HG02678 (cell line): Measurements from ENCODE around the gene PLOD2.
"Not testable (repeated sequence)": the region's sequence is repeated elsewhere in the genome, so short reads cannot be mapped to it uniquely, and the experiment has no call there.

Source experiments
- ATAC-seq: cut with Tn5 transposase; IDR thresholded peaks from one replicate; pipeline ENCODE4 v1.9.1; 2021; ENCODE audit warnings: mild to moderate bottlenecking, moderate library complexity; ENCODE audit not compliant: unreplicated experiment

Gene PLOD2

DNA sequence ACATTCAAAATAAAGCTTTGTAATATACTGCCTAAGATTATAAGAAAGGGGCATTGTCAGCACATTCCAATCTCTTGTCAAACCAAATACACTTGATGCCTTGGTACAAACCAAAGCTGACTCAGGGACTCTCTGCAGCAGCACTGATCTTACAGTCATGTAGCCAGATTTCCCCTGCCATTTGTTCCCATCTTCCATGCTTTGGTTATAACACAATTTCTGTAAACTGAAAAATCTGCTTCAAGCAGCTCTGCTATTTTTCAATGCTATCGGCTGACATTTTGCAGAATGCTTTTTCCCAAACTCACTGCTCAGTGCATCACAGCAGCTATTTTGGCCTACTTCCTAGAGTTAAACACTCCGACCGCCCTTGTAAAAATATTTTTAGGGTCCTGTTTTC is 18.2 kb downstream of the PLOD2 start:
- ATAC-seq = no peak

DNA sequence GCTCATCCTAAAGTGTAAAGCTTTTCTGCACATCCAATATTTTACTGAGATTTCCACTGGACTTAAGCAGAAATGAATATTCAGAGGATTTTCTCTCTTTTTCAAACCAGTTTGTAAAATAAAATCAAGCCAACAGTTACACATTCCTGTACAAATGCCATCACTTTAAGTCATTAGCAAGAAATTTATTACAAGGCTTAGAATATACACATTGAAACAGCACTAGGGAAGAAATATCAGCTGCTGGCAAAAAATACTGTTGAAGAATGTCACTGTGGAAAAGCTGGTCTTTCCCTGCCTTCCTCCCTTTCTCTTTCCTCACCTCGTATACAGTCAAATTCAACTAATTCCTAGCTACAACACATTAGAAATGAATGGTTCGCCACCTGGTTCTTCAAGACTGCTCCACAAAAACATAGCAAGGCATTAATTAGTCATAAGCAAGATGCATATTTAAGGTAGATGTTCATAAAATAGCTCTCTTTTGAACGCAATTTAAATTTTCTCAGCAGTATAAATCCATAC is 21.3 kb downstream of the PLOD2 start:
- no peak for ATAC-seq

DNA sequence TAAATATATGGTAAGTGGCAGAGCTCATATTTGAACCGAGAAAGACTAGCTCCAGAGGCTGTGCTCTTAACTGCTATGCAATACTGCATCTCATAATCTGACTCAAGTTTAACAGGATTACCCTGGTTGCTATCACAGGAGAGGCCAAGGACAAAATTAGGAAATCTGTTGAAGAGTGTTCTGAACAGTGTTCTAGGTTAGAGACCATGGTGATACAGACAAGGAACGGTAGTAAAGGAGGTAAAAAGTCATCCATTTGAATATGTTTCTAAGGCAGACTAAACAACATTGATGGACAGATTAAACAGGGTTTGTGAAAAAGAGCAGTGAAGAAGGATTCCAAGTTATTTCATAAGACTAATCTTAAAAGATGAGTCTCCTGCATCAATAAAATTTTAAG is 22.1 kb downstream of the PLOD2 start:
- no peak for ATAC-seq

DNA sequence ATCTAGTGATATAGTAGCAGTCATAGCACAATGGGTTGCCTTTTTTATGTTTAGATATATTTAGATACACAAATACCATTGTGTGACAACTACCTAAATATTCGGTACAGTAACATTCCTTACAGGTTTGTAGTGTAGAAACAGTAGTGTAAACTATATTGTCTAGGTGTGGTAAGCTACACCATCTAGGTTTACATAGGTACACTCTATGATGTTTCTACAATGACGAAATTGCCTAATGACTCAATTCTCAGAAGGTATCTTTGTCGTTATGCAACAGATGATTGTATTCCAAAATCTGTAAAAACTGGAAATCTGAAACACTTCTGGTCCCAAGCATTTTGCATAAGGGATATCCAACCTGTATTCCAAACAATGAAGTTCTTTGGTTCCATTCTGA is 24.3 kb downstream of the PLOD2 start:
- no peak for ATAC-seq

DNA sequence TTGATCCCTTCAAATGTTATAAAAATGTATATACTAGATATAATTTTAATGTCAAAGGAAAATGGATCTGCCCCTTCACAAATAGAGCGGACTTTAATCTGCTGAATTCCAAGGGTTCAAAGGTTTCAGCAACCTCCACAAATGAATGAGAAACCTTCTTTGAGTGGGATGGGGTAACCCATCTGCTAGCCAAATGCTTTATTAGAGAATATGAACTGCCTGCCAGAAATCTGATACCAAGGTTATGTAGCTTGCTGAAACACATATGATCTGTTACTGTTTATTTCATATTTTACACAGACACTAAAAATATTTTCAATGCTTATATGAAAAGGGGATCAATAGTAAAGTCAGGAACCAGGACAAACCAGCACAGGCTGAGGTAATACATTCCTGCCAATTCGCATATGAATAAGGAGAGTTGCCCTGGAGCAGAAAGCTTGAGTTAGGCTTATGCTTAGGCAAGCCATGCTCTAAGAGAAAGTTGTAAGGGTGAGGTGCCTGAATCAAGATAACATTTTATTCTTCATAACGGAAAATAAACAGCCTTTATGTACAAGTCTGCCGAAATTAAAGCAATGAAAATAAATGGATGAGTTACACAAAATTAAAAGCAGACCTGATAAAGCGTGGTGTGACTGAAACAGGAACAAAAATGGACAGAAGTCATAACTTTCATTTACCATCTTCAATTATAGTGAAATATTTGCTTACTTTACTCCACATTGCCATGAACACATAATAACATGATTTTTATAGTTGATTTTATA is 26.5 kb downstream of the PLOD2 start:
- no peak for ATAC-seq

DNA sequence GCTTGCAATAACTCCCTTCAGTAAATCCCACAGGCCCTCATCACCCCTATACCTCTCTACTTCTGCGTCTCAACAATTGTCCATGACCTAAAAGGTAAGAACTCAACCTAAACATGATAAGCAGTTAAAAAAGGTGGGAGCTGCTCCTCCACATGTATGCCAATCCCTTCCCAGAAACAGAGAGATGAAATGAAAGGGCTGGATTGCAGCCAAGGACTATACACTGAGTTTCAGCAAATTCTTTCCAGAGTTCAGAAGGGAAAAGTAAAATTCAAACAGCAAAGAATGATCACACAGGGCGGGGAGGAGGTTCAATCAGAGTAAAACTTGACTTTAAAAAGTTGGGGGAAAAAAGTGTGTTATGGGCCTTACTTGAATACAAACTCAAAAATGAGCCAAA is 27.5 kb downstream of the PLOD2 start:
- no peak for ATAC-seq

DNA sequence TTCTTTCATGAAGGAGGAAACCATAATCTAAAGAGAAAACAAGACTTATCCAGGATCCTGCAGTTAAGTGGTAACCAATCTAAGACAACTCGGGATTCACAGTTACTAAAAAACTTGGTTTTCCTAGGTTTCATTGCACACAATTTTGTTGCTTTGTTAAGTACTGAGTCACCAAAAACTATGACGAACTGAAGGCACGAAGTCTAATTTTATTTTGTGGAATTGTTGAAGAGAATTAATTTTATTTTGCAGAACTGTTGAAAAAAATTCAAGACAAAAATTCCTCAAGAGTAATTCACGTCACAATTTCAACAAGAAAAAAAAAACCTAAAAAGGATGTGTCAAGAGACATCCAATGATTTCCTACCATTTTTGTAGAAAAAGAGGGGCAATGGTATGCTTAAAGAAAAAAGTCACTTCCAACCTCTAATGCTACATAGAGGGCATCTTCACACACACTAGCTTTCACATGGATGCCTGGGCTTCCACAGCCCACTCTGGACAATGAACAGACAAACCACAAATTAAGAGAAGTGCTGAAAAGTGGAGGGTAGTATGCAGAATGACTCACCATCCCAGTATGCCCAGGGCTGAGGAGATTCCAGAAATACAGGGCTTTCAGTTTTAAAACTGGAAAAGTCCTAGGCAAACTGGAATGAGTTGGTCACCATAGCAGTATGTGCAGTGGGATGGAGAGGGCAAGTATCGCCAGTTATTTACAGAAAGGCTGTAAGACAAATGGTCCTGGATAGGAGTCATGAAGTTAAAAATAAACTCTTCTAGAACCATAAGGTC is 29.2 kb downstream of the PLOD2 start:
- no peak for ATAC-seq

DNA sequence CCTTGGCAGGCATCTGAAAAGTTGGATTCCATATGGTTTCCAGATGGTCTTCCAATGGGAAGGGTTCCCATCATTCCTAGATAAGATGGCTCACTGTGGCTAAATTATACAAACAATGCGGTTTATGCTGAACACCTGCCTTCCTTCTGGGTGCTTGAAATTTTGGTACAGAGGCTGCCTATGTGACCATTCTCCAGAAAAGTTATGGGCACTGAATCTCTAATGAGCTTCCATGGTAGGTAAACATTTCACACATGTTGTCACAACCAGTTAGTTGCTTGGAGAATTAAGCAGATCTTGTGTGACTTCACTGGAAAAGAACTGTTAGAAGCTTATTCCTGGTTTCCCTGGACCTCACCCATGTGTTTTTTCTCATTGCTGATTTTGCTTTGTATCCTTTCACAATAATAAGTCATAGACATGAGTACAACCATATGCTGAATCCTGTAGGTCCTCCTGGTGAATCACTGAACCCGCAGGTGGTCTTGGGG is 30.1 kb downstream of the PLOD2 start:
- no peak for ATAC-seq

DNA sequence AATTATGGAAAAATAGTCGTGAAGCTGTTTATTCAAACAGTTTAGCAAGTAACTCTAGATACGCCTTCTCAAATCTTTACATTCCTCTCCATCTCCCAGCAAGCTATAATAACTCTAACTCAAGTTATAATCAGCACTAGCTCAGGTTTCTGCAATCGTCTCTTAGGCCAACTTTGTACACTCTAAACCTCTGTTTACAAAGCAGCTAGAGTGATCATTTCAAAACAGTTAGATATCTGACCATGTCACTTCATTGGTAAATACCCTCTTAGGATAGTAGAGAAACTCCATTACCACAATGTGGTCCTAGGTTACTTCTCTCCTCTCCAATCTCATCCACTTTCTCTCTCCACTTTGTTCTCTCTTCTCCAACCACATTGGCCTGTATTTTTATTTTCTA is 31.2 kb downstream of the PLOD2 start:
- no peak for ATAC-seq

DNA sequence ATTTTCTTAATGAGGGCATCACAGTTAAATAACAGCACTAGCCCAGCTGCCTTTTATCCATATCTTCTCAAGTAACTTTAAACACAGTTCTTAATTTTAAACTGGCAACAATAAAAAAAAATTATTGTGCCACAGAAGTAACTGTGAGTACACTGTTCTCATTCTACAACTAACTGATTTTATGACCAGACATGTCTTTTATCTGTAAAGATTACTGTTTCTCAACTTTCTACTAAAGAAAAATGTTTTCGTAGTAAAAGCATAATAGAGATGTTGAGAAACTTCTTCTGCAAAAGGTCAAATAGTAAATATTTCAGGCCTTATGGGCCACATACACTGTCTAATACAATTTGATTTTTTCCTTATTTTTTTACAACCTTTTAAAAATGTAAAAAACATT is 32.0 kb downstream of the PLOD2 start:
- no peak for ATAC-seq

DNA sequence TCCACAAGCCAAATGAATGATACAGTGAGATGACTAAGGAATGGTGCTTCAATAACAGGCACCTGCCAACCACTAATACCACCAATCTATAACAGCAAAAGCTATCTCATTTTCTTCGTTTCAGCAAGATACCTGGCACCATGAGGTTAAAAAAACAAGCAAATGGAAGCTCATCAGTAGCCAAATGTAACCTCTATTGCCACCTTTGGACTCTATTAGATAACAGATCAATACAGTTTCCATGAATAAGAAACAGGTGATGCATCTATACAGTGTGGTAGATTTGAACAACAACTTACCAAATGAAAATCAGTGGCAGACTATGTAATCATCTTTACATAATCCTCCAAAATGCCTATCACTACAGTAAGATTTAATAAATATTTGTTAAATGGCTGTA is 32.8 kb downstream of the PLOD2 start:
- ATAC-seq = no peak

DNA sequence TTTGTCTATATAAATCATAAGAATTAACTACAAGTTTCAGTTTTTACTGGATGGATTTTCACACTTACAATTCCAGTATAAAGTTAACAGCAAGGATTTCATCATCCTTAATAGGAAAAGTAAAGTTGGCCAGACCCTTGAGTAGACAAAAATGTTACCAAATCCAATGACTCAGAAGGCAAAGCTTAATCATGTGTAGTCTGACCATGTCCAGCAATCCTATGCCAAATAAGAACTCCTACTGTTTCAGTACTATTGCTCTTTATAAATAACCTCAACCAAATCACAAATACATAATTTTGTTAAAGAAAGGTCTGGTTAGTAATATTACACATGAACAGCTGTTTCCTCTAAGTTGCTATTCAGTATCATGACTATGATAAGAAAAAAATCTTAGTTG is 35.0 kb downstream of the PLOD2 start:
- ATAC-seq = no peak

DNA sequence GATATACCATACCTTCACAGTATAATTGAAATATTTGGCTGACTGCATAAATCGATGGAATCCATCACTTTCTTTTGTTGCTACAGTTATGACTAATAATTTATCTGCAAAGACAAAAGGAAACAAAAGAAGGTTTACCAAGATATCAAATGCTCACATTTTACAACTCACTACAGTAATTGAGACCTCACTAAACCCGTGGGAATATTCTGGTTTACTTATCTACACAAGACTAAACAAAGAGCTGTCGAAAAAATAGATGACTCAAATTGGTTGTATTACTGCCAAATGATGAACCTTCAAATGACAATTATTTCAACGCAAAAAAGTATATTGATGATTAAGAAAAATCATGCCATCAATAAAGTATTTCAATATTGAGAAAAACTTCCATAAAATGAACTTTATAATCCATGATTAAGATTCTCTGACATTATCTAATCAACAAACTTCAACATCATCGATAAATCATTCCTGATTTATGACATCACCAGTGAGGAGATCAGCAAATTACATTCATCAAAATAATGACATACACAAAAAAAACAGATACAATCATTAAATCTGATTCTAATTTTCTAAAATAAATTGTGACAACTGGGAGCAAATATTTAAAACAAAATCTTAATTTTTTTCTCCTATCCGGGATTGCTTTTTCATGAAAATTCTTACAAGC is 36.7 kb downstream of the PLOD2 start:
- ATAC-seq = no peak

DNA sequence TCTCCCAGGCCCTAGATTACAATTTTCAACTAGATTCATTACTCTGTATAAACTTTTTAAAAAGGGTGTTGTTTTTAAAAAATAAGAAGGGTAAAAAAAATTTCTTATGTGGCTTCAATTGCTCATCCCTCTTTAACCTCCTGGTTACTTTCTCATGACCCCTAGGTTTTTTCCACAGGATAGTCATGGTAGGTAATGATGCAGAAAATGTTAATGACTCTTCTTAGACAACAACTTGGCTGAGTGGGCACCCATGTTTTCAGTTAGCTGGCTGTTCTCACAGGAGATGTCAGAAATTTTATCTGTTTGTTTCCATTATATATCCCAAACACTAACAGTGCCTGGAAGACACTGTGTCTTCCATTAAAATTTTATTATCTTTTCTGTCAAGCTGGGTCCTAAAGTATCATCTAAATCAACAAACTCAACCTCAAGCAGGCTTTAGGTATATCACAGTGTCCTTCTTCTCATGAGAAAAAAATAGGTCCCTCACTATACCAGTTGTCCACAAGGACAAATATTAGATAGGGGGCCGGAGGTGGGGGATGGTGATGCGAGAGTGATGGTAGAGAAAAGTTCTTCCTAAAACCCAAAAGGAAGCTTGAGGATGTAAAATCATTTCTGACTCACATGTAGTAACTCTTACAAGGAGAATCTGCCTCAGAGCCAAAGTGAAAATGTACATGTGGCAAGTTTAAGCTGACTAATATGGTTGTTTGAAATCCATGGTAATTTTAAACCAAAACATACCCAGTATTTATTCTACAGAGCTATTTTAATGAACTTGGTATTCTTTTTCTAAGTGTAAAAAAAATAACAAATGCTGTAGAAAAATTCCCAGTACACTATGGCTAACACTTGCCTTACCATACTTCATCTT is 43.3 kb downstream of the PLOD2 start:
- ATAC-seq = no peak

DNA sequence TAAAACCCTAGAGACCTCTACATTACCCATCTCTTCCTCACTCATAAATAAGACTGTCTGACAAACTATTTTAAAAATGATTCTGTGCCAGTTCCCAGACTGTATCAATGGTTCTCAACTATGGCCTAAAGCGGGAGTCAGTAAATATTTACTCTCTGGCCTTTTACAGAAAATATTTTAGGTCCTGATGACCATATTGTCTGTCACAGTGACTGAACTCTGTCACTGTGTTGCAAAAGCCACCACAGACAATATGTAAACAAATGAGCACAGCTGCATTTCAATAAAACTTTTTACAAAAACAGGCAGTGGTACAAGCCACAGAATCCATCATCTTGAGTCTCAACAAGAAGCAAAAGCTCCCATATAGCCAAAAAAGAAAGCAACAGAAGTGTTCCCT is 45.4 kb downstream of the PLOD2 start:
- ATAC-seq = no peak

DNA sequence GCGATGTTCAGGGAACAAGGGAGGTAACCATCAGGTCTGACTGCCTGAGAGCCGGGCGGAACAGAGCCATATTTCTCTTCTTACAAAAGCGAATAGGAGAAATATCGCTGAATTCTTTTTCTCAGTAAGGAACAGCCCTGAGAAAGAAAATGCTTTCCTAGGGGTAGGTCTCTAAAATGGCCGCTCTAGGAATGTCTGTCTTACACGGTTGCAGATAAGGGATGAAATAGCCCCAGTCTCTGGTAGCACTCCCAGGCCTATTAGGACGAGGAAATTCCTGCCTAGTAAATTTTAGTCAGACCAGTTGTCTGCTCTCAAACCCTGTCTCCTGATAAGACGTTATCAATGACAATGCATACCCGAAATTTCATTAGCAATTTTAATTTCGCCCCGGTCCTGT is 47.2 kb downstream of the PLOD2 start:
- ATAC-seq = not testable (repeated sequence)

DNA sequence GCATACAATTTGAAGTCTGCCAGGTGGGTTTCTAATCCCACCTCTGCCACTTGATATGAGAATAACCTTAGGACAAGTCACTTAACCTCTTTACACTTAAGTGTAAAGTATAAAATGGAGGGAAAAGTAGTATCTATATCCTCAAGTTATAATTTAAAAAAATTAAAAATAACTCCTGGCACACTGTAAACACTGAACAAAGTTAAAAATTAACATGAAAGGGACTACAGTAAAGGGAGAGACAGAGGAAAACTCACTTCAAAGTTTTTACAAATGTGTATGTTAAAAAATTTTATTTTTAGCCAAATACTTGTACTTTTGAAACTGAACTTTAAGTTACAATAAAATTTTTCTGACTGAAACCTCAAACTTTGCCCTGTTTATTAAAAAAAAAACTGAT is 49.6 kb downstream of the PLOD2 start:
- ATAC-seq = no peak

DNA sequence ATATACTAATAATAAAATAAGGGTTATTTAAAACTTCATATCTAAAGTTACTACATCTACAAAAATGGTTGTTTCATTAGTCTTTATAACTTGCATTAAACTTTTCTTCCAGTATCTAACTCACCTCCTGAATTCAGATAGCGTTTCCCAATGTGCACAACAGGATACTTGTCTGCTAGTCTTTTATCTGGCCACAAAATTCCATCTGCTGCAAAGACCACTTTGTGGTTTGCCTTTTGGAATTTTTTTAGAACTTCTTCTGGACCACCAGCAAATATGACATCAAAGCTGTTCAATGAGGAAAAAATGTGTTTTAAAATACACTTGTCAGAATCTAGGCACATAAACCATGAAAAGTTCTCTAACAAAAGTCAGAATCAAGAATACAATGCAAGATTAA is 50.8 kb downstream of the PLOD2 start:
- no peak for ATAC-seq

DNA sequence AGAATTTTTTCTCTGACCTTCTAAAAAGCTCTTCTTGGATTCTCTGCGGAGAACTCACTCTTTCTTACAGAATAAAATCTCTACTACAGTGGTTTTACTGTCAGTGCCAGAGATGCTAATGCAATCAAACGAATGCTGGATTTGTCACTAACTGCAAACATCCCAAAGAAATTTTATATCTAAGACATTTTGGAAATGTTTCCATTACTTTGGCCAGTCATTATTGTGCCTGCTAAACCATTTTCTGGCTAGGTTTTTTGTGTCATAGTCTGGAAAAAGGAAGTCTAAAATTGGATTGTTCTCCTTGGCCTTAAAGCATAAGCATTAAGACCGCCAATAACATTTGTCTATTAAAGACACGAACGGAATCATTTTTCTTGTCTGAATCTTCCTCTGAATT is 54.0 kb downstream of the PLOD2 start:
- ATAC-seq = no peak

DNA sequence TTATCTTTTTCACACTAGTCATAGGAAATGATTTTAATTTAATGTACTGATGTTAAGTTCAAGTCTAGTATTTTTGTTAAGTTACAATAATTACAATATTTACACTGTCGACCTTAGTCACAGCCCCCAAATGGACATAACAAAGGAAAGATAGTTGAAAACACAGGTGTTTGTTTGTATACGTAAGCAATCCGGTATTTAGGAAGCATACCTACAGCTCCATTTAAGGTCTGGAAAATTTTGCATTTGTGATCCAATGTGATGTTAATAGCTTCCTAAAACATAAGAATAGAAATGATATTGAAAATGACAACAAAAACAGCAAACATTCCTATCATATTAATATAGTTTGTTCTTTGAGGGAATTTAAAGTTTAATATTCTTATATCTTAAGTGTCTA is 56.9 kb downstream of the PLOD2 start:
- no peak for ATAC-seq

DNA sequence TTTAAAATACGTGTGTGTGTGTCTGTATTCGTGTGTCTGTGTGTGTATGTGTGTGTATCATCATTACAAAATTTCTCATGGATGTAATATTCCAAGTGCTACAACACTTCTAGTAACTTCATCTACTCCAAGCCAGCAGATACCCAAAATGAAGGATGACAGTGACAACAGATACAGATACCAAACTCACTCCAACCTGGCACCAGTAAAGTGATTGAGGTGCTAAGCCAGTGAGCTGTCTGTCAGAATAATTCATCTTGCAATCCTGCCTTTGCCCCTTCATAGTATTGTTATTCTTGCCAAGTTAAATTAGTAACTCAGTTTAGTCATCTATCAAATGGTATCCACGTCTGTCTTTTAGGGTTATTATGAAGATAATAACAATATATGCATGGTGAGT is 58.1 kb downstream of the PLOD2 start:
- no peak for ATAC-seq
